Measurements from ENCODE around the gene NPBWR2. TPM values are rescaled to one million over a fixed set of nuclear protein-coding genes. Genes with fewer than 3 reads are reported as not detected.

NPBWR2 gene
- total RNA-seq, 6 experiments from 2014 or later = not detected

GRCh38 chr20:64106435-64106961 is 867 bp downstream of the NPBWR2 start:
- Mint-ChIP-seq H3K27ac (no peak overlapping the region), H3K4me3 (no peak overlapping the region), H3K27me3 (ENCODE audit: insufficient read depth) (peaks cover 36% of the 10 kb centered on the region), H3K9me3 (no peaks in the 10 kb centered on the region), H3K4me1 (ENCODE audit: low read depth) (no peaks in the 10 kb centered on the region), H3K36me3 (ENCODE audit: low read depth) (no peaks in the 10 kb centered on the region)
- DNase-seq = no peak
- TF ChIP-seq CTCF (IDR thresholded peaks at IDR 0.05) = no peak

- no peak overlapping the region for H3K4me3 Mint-ChIP-seq
- no peaks in the 10 kb centered on the region for H3K36me3 Mint-ChIP-seq (ENCODE audit: low read depth)
- DNase-seq = no peak
- H3K27me3 Mint-ChIP-seq (ENCODE audit: insufficient read depth) = peaks cover 38% of the 10 kb centered on the region
- H3K4me1 Mint-ChIP-seq (ENCODE audit: low read depth) = no peaks in the 10 kb centered on the region
- no peaks in the 10 kb centered on the region for H3K9me3 Mint-ChIP-seq
- TF ChIP-seq CTCF (IDR thresholded peaks at IDR 0.05) = no peak
- H3K27ac Mint-ChIP-seq = no peak overlapping the region
These were observed 1.4 kb downstream of the NPBWR2 start for GRCh38 chr20:64105846-64106434.

GRCh38 chr20:64104667-64105451 is 2.5 kb downstream of the NPBWR2 start:
- H3K9me3 Mint-ChIP-seq = no peaks in the 10 kb centered on the region
- no peak overlapping the region for H3K27ac Mint-ChIP-seq
- H3K36me3 Mint-ChIP-seq (ENCODE audit: low read depth) = no peaks in the 10 kb centered on the region
- no peak for DNase-seq
- H3K4me1 Mint-ChIP-seq (ENCODE audit: low read depth) = no peaks in the 10 kb centered on the region
- no peak overlapping the region for H3K4me3 Mint-ChIP-seq
- no peak for TF ChIP-seq CTCF (IDR thresholded peaks at IDR 0.05)
- peaks cover 40% of the 10 kb centered on the region for H3K27me3 Mint-ChIP-seq (ENCODE audit: insufficient read depth)

GRCh38 chr20:64103871-64104666 is 3.3 kb downstream of the NPBWR2 start:
- DNase-seq = no peak
- Mint-ChIP-seq H3K27ac (no peak overlapping the region), H3K9me3 (no peaks in the 10 kb centered on the region), H3K36me3 (ENCODE audit: low read depth) (no peaks in the 10 kb centered on the region), H3K4me1 (ENCODE audit: low read depth) (no peaks in the 10 kb centered on the region), H3K4me3 (no peak overlapping the region), H3K27me3 (ENCODE audit: insufficient read depth) (peaks cover 38% of the 10 kb centered on the region)
- no peak for TF ChIP-seq CTCF (IDR thresholded peaks at IDR 0.05)

GRCh38 chr20:64102647-64103354 is 4.6 kb downstream of the NPBWR2 start:
- TF ChIP-seq CTCF (IDR thresholded peaks at IDR 0.05) = no peak
- Mint-ChIP-seq H3K4me3 (no peak overlapping the region), H3K9me3 (no peaks in the 10 kb centered on the region), H3K4me1 (ENCODE audit: low read depth) (no peaks in the 10 kb centered on the region), H3K36me3 (ENCODE audit: low read depth) (no peaks in the 10 kb centered on the region), H3K27me3 (ENCODE audit: insufficient read depth) (peaks cover 39% of the 10 kb centered on the region), H3K27ac (no peak overlapping the region)
- no peak for DNase-seq
